Measurements from ENCODE around the gene SMTNL1. TPM values are rescaled to one million over a fixed set of nuclear protein-coding genes. Genes with fewer than 3 reads are reported as not detected.

Gene SMTNL1
- total and polyA plus RNA-seq, 9 of the 15 experiments (the other 6 are each of a cell fraction or from before 2014, with no cell fraction given), result not detected

GRCh38 chr11:57530215-57530595 lies 7.2 kb upstream of the SMTNL1 start (continued):
- peak; percentile 54 for TF ChIP-seq BRD9 (IDR thresholded peaks at IDR 0.05; ENCODE audit: low read depth, partially characterized antibody)
- TF ChIP-seq, protein P1, sequence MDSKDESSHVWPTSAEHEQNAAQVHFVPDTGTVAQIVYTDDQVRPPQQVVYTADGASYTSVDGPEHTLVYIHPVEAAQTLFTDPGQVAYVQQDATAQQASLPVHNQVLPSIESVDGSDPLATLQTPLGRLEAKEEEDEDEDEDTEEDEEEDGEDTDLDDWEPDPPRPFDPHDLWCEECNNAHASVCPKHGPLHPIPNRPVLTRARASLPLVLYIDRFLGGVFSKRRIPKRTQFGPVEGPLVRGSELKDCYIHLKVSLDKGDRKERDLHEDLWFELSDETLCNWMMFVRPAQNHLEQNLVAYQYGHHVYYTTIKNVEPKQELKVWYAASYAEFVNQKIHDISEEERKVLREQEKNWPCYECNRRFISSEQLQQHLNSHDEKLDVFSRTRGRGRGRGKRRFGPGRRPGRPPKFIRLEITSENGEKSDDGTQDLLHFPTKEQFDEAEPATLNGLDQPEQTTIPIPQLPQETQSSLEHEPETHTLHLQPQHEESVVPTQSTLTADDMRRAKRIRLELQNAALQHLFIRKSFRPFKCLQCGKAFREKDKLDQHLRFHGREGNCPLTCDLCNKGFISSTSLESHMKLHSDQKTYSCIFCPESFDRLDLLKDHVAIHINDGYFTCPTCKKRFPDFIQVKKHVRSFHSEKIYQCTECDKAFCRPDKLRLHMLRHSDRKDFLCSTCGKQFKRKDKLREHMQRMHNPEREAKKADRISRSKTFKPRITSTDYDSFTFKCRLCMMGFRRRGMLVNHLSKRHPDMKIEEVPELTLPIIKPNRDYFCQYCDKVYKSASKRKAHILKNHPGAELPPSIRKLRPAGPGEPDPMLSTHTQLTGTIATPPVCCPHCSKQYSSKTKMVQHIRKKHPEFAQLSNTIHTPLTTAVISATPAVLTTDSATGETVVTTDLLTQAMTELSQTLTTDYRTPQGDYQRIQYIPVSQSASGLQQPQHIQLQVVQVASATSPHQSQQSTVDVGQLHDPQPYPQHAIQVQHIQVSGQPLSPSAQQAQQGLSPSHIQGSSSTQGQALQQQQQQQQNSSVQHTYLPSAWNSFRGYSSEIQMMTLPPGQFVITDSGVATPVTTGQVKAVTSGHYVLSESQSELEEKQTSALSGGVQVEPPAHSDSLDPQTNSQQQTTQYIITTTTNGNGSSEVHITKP (IDR thresholded peaks at IDR 0.05; ENCODE audit: partially characterized antibody), result no peak
- TF ChIP-seq NFYB (IDR thresholded peaks at IDR 0.05; ENCODE audit: extremely low read depth, insufficient read length), result no peak
- no peak for TF ChIP-seq SMARCE1 (IDR thresholded peaks at IDR 0.05)
- no peak for TF ChIP-seq STAT5B (CRISPR knock-in tag; IDR thresholded peaks at IDR 0.05)
- no peak for TF ChIP-seq ATF1 (CRISPR knock-in tag; IDR thresholded peaks at IDR 0.05)
- no peak for TF ChIP-seq ATF1 (tag; IDR thresholded peaks at IDR 0.05)
- TF ChIP-seq EWSR1 (IDR thresholded peaks at IDR 0.05; ENCODE audit: borderline replicate concordance, low read depth, partially characterized antibody), result no peak
- no peak for TF ChIP-seq CREB1 (IDR thresholded peaks at IDR 0.05)
- TF ChIP-seq CREB1 (CRISPR knock-in tag; IDR thresholded peaks at IDR 0.05), result no peak
- TF ChIP-seq MEF2D (tag; conservative IDR thresholded peaks at IDR 0.05; ENCODE audit: low read depth), result no peak
- TF ChIP-seq TGIF2 (CRISPR knock-in tag; IDR thresholded peaks at IDR 0.05), result no peak
- TF ChIP-seq RNF219 (CRISPR knock-in tag; IDR thresholded peaks at IDR 0.05), result no peak
- TF ChIP-seq GABPB1 (CRISPR knock-in tag; IDR thresholded peaks at IDR 0.05), result no peak
- TF ChIP-seq DMBX1 (CRISPR knock-in tag; IDR thresholded peaks at IDR 0.05; ENCODE audit: borderline replicate concordance), result no peak
- TF ChIP-seq, protein P2, sequence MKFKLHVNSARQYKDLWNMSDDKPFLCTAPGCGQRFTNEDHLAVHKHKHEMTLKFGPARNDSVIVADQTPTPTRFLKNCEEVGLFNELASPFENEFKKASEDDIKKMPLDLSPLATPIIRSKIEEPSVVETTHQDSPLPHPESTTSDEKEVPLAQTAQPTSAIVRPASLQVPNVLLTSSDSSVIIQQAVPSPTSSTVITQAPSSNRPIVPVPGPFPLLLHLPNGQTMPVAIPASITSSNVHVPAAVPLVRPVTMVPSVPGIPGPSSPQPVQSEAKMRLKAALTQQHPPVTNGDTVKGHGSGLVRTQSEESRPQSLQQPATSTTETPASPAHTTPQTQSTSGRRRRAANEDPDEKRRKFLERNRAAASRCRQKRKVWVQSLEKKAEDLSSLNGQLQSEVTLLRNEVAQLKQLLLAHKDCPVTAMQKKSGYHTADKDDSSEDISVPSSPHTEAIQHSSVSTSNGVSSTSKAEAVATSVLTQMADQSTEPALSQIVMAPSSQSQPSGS (CRISPR knock-in tag; IDR thresholded peaks at IDR 0.05), result no peak
- no peak for TF ChIP-seq BRCA1 (IDR thresholded peaks at IDR 0.05)
- no peak for TF ChIP-seq BRCA1 (CRISPR knock-in tag; IDR thresholded peaks at IDR 0.05)
- TF ChIP-seq, protein P3, sequence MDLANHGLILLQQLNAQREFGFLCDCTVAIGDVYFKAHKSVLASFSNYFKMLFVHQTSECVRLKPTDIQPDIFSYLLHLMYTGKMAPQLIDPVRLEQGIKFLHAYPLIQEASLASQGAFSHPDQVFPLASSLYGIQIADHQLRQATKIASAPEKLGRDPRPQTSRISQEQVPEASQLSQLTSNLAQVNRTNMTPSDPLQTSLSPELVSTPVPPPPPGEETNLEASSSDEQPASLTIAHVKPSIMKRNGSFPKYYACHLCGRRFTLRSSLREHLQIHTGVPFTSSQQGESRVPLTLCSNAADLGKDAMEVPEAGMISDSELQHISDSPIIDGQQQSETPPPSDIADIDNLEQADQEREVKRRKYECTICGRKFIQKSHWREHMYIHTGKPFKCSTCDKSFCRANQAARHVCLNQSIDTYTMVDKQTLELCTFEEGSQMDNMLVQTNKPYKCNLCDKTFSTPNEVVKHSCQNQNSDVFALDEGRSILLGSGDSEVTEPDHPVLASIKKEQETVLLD (IDR thresholded peaks at IDR 0.05), result no peak
- no peak for TF ChIP-seq HNRNPLL (IDR thresholded peaks at IDR 0.05; ENCODE audit: low read depth, low read length, poor library complexity, severe bottlenecking)

All from K562 (cell line).